ENCODE measurements around the gene TCN1.

Gene TCN1

DNA sequence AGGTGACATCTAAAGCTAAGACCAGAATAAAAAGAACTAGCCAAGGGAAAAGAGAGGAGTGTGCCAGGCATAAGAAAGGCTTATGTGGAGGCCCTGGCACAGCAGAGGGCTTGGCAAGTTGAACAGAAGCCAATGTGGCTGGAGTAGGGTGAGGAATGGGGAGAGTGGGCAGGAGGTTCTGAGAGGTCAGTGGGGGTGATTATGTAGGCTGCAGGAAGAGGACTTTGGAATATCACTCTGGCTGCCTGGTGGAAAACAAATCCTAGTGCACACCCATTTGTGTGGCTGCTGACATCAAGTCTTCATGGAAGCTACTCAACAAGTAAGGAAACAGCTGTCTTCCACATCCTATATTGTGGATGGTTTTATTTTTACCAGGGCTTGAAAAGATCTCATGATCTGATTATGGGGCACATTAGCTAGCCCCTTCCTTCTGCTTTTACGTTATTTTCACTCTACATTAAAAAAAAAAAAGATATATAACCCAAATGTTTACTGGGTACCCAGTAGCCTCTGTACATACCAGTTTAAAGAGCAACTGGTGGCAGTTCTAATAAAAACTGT, 59.2 kb downstream of the TCN1 start:
- H3K4me3 ChIP-seq (ENCODE audit: low read length): no peak overlapping the region
- no peak for TF ChIP-seq ZNF274 (IDR thresholded peaks at IDR 0.05; ENCODE audit: low read depth, low read length)

DNA sequence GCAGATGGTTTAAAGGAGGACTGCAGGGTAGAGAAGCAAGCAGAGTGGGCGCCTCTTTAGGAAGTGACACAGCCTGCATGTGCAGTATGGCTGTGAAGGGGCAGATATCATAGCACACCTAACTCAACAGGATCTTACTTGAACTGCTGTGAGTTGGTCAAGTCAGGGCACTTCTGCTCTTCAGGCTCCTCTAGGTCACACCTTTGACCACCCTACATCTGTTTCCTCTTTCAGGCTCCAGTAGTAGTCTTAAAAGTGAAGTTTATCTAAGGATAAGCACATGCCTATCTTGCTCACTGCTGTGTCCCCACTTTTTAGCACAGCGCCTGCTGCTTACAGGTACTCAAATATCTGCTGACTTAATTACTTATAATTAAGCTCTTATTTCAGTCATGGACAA, 62.2 kb downstream of the TCN1 start:
- H3K4me3 ChIP-seq (ENCODE audit: low read length): no peak overlapping the region
- TF ChIP-seq ZNF274 (IDR thresholded peaks at IDR 0.05; ENCODE audit: low read depth, low read length): no peak
